ENCODE measurements around the gene FBXO3. TPM values are rescaled to one million over a fixed set of nuclear protein-coding genes. Genes with fewer than 3 reads are reported as not detected.

The FBXO3 gene
- total RNA-seq, 1 experiment from 2014 or later = 32.9 TPM

DNA sequence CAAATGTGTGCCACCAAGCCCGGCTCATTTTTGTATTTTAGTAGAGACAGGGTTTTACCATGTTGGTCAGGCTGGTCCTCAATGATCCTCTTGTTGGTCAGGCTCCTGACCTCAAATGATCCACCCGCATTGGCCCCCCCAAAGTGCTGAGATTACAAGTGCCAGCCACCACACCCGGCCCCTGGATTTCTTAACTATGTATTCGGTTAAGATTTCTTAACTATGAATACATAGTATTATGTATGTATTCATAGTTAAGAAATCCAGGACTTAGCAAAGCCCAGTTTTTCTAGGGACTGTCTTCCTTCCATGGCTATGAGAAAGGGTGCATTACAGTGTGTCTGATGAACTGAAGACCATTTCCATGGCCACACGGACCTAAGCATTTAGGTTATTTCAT is 75.4 kb downstream of the FBXO3 start:
- H3K27me3 ChIP-seq (ENCODE audit: insufficient read depth, low read depth) = no peaks in the 10 kb centered on the region
- peaks cover 33% of the 10 kb centered on the region for H3F3A ChIP-seq (ENCODE audit: insufficient read depth, low read depth)
- H3K9me2 ChIP-seq (ENCODE audit: insufficient read depth) = no peaks in the 10 kb centered on the region
- H4K20me1 ChIP-seq (ENCODE audit: insufficient read depth) = no peaks in the 10 kb centered on the region
- TF ChIP-seq, protein P1, sequence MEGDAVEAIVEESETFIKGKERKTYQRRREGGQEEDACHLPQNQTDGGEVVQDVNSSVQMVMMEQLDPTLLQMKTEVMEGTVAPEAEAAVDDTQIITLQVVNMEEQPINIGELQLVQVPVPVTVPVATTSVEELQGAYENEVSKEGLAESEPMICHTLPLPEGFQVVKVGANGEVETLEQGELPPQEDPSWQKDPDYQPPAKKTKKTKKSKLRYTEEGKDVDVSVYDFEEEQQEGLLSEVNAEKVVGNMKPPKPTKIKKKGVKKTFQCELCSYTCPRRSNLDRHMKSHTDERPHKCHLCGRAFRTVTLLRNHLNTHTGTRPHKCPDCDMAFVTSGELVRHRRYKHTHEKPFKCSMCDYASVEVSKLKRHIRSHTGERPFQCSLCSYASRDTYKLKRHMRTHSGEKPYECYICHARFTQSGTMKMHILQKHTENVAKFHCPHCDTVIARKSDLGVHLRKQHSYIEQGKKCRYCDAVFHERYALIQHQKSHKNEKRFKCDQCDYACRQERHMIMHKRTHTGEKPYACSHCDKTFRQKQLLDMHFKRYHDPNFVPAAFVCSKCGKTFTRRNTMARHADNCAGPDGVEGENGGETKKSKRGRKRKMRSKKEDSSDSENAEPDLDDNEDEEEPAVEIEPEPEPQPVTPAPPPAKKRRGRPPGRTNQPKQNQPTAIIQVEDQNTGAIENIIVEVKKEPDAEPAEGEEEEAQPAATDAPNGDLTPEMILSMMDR (conservative IDR thresholded peaks at IDR 0.05) = no peak
- TF ChIP-seq EZH2 (IDR thresholded peaks at IDR 0.05; ENCODE audit: low read depth) = no peak
- peaks cover 66% of the 10 kb centered on the region for H3K4me1 ChIP-seq (replicated peaks; ENCODE audit: insufficient read depth)
- no peaks in the 10 kb centered on the region; the same call in 1 of the 2 replicates for H3K79me2 ChIP-seq (ENCODE audit: low read depth)
- CTCF ChIA-PET = no interaction called here
- no peak overlapping the region for H3K27ac ChIP-seq
- POLR2A ChIA-PET (ENCODE audit: unreplicated experiment) = no interaction called here
- no TSS peak for BruUV-seq (replicated peaks)
- no peak for DNase-seq
- intact Hi-C loops (cut with micrococcal nuclease; ENCODE audit: unreplicated experiment) = no loop called here
- H3K36me3 ChIP-seq (ENCODE audit: low read depth) = no peaks in the 10 kb centered on the region
- no peaks in the 10 kb centered on the region for H3K9me3 ChIP-seq (ENCODE audit: insufficient read depth, low read depth)
- H3K4me3 ChIP-seq = no peak overlapping the region
- H3K4me2 ChIP-seq = no peak overlapping the region
- H2AFZ ChIP-seq = no peak overlapping the region

DNA sequence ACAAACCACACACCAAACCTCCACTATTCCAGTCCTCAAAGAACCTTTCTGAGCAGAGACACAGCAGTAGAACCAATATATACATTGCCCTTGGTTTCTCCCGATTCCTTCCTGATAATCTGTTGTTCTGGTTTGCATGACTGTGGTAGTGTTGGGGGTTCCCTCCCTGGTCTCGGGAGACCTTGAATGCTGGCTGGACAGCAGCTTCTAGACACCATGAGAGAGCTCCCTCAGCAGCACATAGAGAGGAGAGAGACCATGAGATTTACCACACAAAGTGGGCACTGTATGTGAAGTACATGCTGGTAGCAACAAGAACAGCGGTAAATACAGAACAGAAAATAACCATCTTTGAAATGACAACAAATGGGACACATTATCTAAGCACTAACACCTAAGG is 76.3 kb downstream of the FBXO3 start:
- intact Hi-C loops (cut with micrococcal nuclease; ENCODE audit: unreplicated experiment) = no loop called here
- Histone ChIP-seq H3K79me2 (ENCODE audit: low read depth) (no peaks in the 10 kb centered on the region; the same call in 1 of the 2 replicates), H3K4me1 (replicated peaks; ENCODE audit: insufficient read depth) (peaks cover 66% of the 10 kb centered on the region), H3K27ac (no peak overlapping the region), H3F3A (ENCODE audit: insufficient read depth, low read depth) (peaks cover 25% of the 10 kb centered on the region), H3K9me2 (ENCODE audit: insufficient read depth) (no peaks in the 10 kb centered on the region), H3K36me3 (ENCODE audit: low read depth) (no peaks in the 10 kb centered on the region), H4K20me1 (ENCODE audit: insufficient read depth) (no peaks in the 10 kb centered on the region), H3K4me3 (no peak overlapping the region), H3K27me3 (ENCODE audit: insufficient read depth, low read depth) (no peaks in the 10 kb centered on the region), H3K4me2 (no peak overlapping the region), H3K9me3 (ENCODE audit: insufficient read depth, low read depth) (no peaks in the 10 kb centered on the region), H2AFZ (no peak overlapping the region)
- ChIA-PET POLR2A (ENCODE audit: unreplicated experiment) (interaction anchor here (0.6 kb wide), 1 partner anchor 29 kb away, joined by 3 read pairs; no protein-coding TSS in a partner anchor), CTCF (no interaction called here)
- TF ChIP-seq, protein P1 (conservative IDR thresholded peaks at IDR 0.05) = no peak
- TF ChIP-seq EZH2 (IDR thresholded peaks at IDR 0.05; ENCODE audit: low read depth) = no peak
- BruUV-seq (replicated peaks) = no TSS peak
- DNase-seq = no peak

DNA sequence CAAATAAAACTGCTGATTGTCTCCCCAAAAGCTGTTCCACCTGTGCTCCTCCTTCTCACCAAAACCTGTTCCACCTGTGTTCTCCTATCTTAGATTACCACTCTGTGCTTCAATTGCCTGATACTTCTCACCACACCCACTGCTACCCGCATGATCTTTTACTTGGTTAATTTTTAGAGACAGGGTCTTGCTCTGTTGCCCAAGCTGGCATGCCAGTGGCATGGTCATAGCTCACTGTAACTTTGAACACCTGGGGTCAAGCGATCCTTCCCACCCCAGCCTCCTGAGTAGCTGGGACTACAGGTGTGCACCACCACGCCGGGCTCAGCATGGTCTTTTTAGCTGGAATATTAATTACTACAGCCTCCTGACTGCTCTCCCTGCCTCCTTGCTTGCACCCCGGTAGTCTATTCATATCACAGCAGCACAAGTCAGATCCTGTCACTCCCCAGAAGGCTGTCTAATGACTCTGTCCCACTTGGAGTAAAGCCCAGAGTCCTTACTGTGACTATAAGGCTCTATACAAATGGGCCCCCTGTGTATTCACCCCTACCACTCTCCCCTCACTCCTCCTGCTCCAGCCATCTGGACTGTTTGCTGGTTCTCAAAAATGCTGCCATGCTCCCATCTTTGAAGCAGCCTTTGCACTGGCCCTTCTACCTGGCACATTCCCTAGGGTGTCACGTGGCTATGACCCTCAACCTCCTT is 77.2 kb downstream of the FBXO3 start:
- CTCF ChIA-PET = interaction anchor here (1.5 kb wide), 1 partner anchor 45 kb away, joined by 5 read pairs; no protein-coding TSS in a partner anchor

More for the DNA sequence above, 77.2 kb downstream of the FBXO3 start:
- H3K27ac ChIP-seq = no peak overlapping the region
- TF ChIP-seq, protein P1 (conservative IDR thresholded peaks at IDR 0.05) = no peak
- TF ChIP-seq EZH2 (IDR thresholded peaks at IDR 0.05; ENCODE audit: low read depth) = no peak
- H3K4me3 ChIP-seq = no peak overlapping the region
- H4K20me1 ChIP-seq (ENCODE audit: insufficient read depth) = no peaks in the 10 kb centered on the region
- no peaks in the 10 kb centered on the region for H3K36me3 ChIP-seq (ENCODE audit: low read depth)
- peak overlapping the region; percentile 24 for H3K4me2 ChIP-seq
- peak overlapping the region; percentile 8; the same call in 1 of the 2 replicates for H2AFZ ChIP-seq
- POLR2A ChIA-PET (ENCODE audit: unreplicated experiment) = no interaction called here
- intact Hi-C loops (cut with micrococcal nuclease; ENCODE audit: unreplicated experiment) = no loop called here
- peaks cover 64% of the 10 kb centered on the region for H3K4me1 ChIP-seq (replicated peaks; ENCODE audit: insufficient read depth)
- peak in 1 of 2 experiments; percentile 34 for DNase-seq
- no peaks in the 10 kb centered on the region for H3K79me2 ChIP-seq (ENCODE audit: low read depth)
- no peaks in the 10 kb centered on the region for H3K27me3 ChIP-seq (ENCODE audit: insufficient read depth, low read depth)
- H3K9me2 ChIP-seq (ENCODE audit: insufficient read depth) = no peaks in the 10 kb centered on the region
- H3F3A ChIP-seq (ENCODE audit: insufficient read depth, low read depth) = peaks cover 24% of the 10 kb centered on the region
- H3K9me3 ChIP-seq (ENCODE audit: insufficient read depth, low read depth) = no peaks in the 10 kb centered on the region
- BruUV-seq (replicated peaks) = no TSS peak
